Measurements from ENCODE around the gene CST4. TPM values are rescaled to one million over a fixed set of nuclear protein-coding genes. Genes with fewer than 3 reads are reported as not detected.
A peak's percentile ranks its signal among the peaks of the same experiment; 100 is the strongest.

CST4 gene
- total RNA-seq, 1 donor from 2014 or later: not detected

GRCh38 chr20:23655491-23656211, 33.2 kb downstream of the CST4 start:
- peak overlapping the region; percentile 63 for H2AFZ ChIP-seq (replicated peaks)
- H3K9ac ChIP-seq: no peak overlapping the region
- no peaks in the 10 kb centered on the region for H3K79me2 ChIP-seq (ENCODE audit: low read depth)
- Mint-ChIP-seq H3K4me3 (no peak overlapping the region), H3K4me1 (peaks cover 9% of the 10 kb centered on the region), H3K27me3 (ENCODE audit: insufficient read depth, low read depth) (peaks cover 6% of the 10 kb centered on the region), H3K27ac (no peak overlapping the region), H3K9me3 (no peaks in the 10 kb centered on the region), H3K36me3 (no peaks in the 10 kb centered on the region)
- no peak overlapping the region for H3K27ac ChIP-seq
- no peak for DNase-seq (ENCODE audit: low spot score)
- no peaks in the 10 kb centered on the region for H3K36me3 ChIP-seq
- no peaks in the 10 kb centered on the region for H4K20me1 ChIP-seq (ENCODE audit: low read depth)
- H3K27me3 ChIP-seq: no peaks in the 10 kb centered on the region
- TF ChIP-seq CTCF (IDR thresholded peaks at IDR 0.05) (no peak), EZH2phosphoT487 (IDR thresholded peaks at IDR 0.05) (no peak), EZH2 (IDR thresholded peaks at IDR 0.05) (no peak)
- H3K4me2 ChIP-seq: no peak overlapping the region
- H3K4me1 ChIP-seq: no peaks in the 10 kb centered on the region
- no peaks in the 10 kb centered on the region for H3K9me3 ChIP-seq (ENCODE audit: low read depth)
- no peaks in the 10 kb centered on the region for H3F3A ChIP-seq (ENCODE audit: low read depth)
- no peak overlapping the region for H3K4me3 ChIP-seq

GRCh38 chr20:23654717-23655116, 34.1 kb downstream of the CST4 start:
- peaks cover 6% of the 10 kb centered on the region for H3K27me3 Mint-ChIP-seq (ENCODE audit: insufficient read depth, low read depth)
- Histone ChIP-seq H3K27me3 (no peaks in the 10 kb centered on the region), H3K9me3 (ENCODE audit: low read depth) (no peaks in the 10 kb centered on the region), H3K4me2 (no peak overlapping the region), H4K20me1 (ENCODE audit: low read depth) (no peaks in the 10 kb centered on the region), H2AFZ (replicated peaks) (no peak overlapping the region), H3K4me3 (no peak overlapping the region), H3K36me3 (no peaks in the 10 kb centered on the region), H3K27ac (no peak overlapping the region), H3F3A (ENCODE audit: low read depth) (no peaks in the 10 kb centered on the region), H3K9ac (no peak overlapping the region), H3K79me2 (ENCODE audit: low read depth) (no peaks in the 10 kb centered on the region), H3K4me1 (no peaks in the 10 kb centered on the region)
- peaks cover 5% of the 10 kb centered on the region for H3K4me1 Mint-ChIP-seq
- no peaks in the 10 kb centered on the region for H3K9me3 Mint-ChIP-seq
- TF ChIP-seq CTCF (IDR thresholded peaks at IDR 0.05): no peak
- no peak for TF ChIP-seq EZH2phosphoT487 (IDR thresholded peaks at IDR 0.05)
- no peak for TF ChIP-seq EZH2 (IDR thresholded peaks at IDR 0.05)
- H3K4me3 Mint-ChIP-seq: no peak overlapping the region
- DNase-seq (ENCODE audit: low spot score): no peak
- H3K36me3 Mint-ChIP-seq: no peaks in the 10 kb centered on the region
- H3K27ac Mint-ChIP-seq: no peak overlapping the region

DNA sequence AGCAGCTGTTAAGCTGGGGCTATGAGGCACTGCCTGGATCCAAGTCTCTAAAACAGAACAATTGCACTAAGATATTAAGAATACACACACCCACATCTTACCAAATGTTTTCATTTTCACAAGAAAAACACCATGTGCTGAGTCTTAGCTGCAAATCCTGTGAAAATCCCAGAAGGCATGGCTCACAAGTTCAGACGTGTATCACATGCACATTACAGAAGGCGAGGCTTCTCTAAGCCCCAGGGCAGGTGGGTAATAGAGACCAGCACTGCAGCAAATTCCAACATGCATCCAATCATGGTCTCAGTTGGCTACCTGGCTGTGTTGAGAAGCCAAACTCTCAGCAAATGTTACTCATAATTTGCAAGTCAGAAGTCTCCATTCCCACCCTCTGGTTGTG, 34.8 kb downstream of the CST4 start:
- no peaks in the 10 kb centered on the region for H3K36me3 Mint-ChIP-seq
- no peak overlapping the region for H3K27ac ChIP-seq
- H3K36me3 ChIP-seq: no peaks in the 10 kb centered on the region
- H3K27me3 Mint-ChIP-seq (ENCODE audit: insufficient read depth, low read depth): peaks cover 6% of the 10 kb centered on the region
- no peak overlapping the region for H3K9ac ChIP-seq
- H3F3A ChIP-seq (ENCODE audit: low read depth): no peaks in the 10 kb centered on the region
- no peaks in the 10 kb centered on the region for H4K20me1 ChIP-seq (ENCODE audit: low read depth)
- H3K27ac Mint-ChIP-seq: no peak overlapping the region
- no peak for DNase-seq (ENCODE audit: low spot score)
- TF ChIP-seq CTCF (IDR thresholded peaks at IDR 0.05) (no peak), EZH2 (IDR thresholded peaks at IDR 0.05) (no peak)
- H2AFZ ChIP-seq (replicated peaks): no peak overlapping the region
- H3K4me3 ChIP-seq: no peak overlapping the region
- H3K4me1 Mint-ChIP-seq: peaks cover 5% of the 10 kb centered on the region
- no peaks in the 10 kb centered on the region for H3K79me2 ChIP-seq (ENCODE audit: low read depth)
- H3K4me2 ChIP-seq: no peak overlapping the region
- H3K9me3 ChIP-seq (ENCODE audit: low read depth): no peaks in the 10 kb centered on the region
- no peaks in the 10 kb centered on the region for H3K9me3 Mint-ChIP-seq
- no peaks in the 10 kb centered on the region for H3K27me3 ChIP-seq
- no peaks in the 10 kb centered on the region for H3K4me1 ChIP-seq
- no peak overlapping the region for H3K4me3 Mint-ChIP-seq

All from neural progenitor cell (in vitro differentiated cells).